HEK293T (cell line): Measurements from ENCODE around the gene NME3.

Source experiments
- BHLHE40 ChIP-seq: fragments of 450-650 bp; IDR thresholded peaks from 2 replicates; pipeline ENCODE4 v1.6.1; 2016; ENCODE audit warnings: mild to moderate bottlenecking, moderate library complexity, borderline replicate concordance
- FOXA1 ChIP-seq: fragments of 450-650 bp; IDR thresholded peaks from 2 replicates; pipeline ENCODE4 v1.6.1; 2016; ENCODE audit warnings: mild to moderate bottlenecking
- FOXK2 ChIP-seq: fragments of 450-650 bp; IDR thresholded peaks from 2 replicates; pipeline ENCODE4 v1.6.1; 2016; ENCODE audit warnings: mild to moderate bottlenecking
- FOXM1 ChIP-seq: fragments of 450-650 bp; IDR thresholded peaks from 2 replicates; pipeline ENCODE4 v1.6.1; 2017; ENCODE audit warnings: mild to moderate bottlenecking, borderline replicate concordance
- HDGF ChIP-seq: fragments of 450-650 bp; IDR thresholded peaks from 2 replicates; pipeline ENCODE4 v1.6.1; 2017; ENCODE audit warnings: antibody characterized with exemption, borderline replicate concordance
- L3MBTL2 ChIP-seq: fragments of 450-650 bp; conservative IDR thresholded peaks from 2 replicates; pipeline ENCODE4 v1.6.1; 2016; ENCODE audit warnings: mild to moderate bottlenecking
- NFRKB ChIP-seq: fragments of 450-650 bp; IDR thresholded peaks from 2 replicates; pipeline ENCODE4 v1.6.1; 2016; ENCODE audit warnings: mild to moderate bottlenecking, moderate library complexity
- PKNOX1 ChIP-seq: fragments of 450-650 bp; IDR thresholded peaks from 2 replicates; pipeline ENCODE4 v1.6.1; 2016
- SP1 ChIP-seq: fragments of 450-650 bp; IDR thresholded peaks from 2 replicates; pipeline ENCODE4 v1.6.1; 2017
- SUZ12 ChIP-seq: fragments of 450-650 bp; IDR thresholded peaks from 2 replicates; pipeline ENCODE4 v1.6.1; 2016; ENCODE audit warnings: mild to moderate bottlenecking
- TARDBP ChIP-seq: fragments of 450-650 bp; IDR thresholded peaks from 2 replicates; pipeline ENCODE4 v1.6.1; 2016

GRCh38 chr16:1766231-1766630, 5.1 kb downstream of the NME3 start:
- TF ChIP-seq NFRKB (no peak), SP1 (no peak), L3MBTL2 (no peak), BHLHE40 (no peak), FOXM1 (no peak), PKNOX1 (no peak), SUZ12 (no peak), HDGF (no peak), TARDBP (no peak), FOXA1 (no peak), FOXK2 (no peak)
